ENCODE results near the gene ASPSCR1.

DNA sequence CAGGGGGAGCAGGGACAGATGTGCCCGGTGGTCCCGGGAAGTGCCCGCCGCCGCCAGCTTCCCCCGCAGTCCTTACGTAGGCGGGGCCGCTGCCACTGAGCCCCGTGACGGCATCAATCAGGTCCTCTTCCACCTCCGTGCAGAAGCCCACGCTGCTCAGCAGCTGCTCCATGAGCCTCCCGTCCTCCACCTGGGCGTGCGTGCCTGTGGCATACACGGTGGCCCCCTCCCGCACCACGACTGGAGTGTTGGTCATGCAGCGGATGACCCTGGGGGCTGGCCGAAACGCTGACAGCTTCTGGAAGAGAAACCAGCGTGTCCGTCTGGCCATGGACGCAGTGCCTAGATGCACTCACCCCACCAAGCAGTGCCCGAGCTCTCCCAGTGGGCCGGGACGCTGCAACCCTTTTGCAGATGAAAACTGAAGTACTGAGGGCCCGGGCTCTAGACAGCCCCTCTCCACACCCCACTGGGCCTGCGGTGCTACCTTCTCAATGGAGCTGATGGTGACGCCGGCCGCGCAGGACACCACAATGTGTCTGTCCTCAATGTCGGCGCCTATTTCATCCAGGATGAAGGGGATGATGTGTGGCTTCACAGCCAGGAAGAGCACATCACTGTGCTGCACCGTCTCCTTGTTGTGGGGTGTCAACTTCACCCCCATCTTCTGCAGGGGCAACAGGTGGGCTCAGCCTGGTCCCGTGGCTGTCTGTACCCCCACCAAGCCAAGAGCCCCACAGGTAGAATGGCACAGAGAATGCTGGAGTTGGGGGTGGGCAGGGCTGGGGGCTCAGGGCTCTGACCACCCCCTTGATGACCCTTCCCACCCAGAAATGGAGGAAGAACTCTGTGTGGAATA, 42.4 kb upstream of the ASPSCR1 start:
- TF ChIP-seq, protein P1, sequence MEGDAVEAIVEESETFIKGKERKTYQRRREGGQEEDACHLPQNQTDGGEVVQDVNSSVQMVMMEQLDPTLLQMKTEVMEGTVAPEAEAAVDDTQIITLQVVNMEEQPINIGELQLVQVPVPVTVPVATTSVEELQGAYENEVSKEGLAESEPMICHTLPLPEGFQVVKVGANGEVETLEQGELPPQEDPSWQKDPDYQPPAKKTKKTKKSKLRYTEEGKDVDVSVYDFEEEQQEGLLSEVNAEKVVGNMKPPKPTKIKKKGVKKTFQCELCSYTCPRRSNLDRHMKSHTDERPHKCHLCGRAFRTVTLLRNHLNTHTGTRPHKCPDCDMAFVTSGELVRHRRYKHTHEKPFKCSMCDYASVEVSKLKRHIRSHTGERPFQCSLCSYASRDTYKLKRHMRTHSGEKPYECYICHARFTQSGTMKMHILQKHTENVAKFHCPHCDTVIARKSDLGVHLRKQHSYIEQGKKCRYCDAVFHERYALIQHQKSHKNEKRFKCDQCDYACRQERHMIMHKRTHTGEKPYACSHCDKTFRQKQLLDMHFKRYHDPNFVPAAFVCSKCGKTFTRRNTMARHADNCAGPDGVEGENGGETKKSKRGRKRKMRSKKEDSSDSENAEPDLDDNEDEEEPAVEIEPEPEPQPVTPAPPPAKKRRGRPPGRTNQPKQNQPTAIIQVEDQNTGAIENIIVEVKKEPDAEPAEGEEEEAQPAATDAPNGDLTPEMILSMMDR (IDR thresholded peaks at IDR 0.05 in 2 of 3, conservative IDR thresholded peaks at IDR 0.05 in 1 of 3; ENCODE audit: insufficient read depth in 2 of 3, low read depth in 1 of 3, low read length in 3 of 3) = no peak
- TF ChIP-seq HDAC8 (tag; IDR thresholded peaks at IDR 0.05) (no peak), RFX5 (IDR thresholded peaks at IDR 0.05; ENCODE audit: low read depth, low read length) (no peak), TFE3 (CRISPR knock-in tag; IDR thresholded peaks at IDR 0.05) (no peak), TCF7L2 (IDR thresholded peaks at IDR 0.05; ENCODE audit: low read depth, low read length) (no peak), TAF1 (IDR thresholded peaks at IDR 0.05; ENCODE audit: control insufficient read depth, extremely low read depth, insufficient read depth, low read length, severe bottlenecking) (no peak), TCF7 (IDR thresholded peaks at IDR 0.05; ENCODE audit: borderline replicate concordance) (no peak), FOXP1 (CRISPR knock-in tag; IDR thresholded peaks at IDR 0.05) (no peak), EZH2 (IDR thresholded peaks at IDR 0.05; ENCODE audit: borderline replicate concordance, low read depth, low read length) (no peak), MYC (IDR thresholded peaks at IDR 0.05; ENCODE audit: low read depth, low read length) (no peak), MYC (CRISPR knock-in tag; IDR thresholded peaks at IDR 0.05; ENCODE audit: borderline replicate concordance, low read depth) (no peak), CBX5 (IDR thresholded peaks at IDR 0.05; ENCODE audit: borderline replicate concordance, low read depth) (no peak), CEBPB (tag; IDR thresholded peaks at IDR 0.05) (no peak), MTF1 (CRISPR knock-in tag; IDR thresholded peaks at IDR 0.05; ENCODE audit: borderline replicate concordance) (no peak), NR3C1 (CRISPR knock-in tag; IDR thresholded peaks at IDR 0.05) (no peak)

Data from K562 (cell line).